ENCODE data around the gene TESK1. TPM values are rescaled to one million over a fixed set of nuclear protein-coding genes. Genes with fewer than 3 reads are reported as not detected.
"Not testable (repeated sequence)": the region's sequence is repeated elsewhere in the genome, so short reads cannot be mapped to it uniquely, and the experiment has no call there.

The TESK1 gene
- total and polyA plus RNA-seq, 5 donors: 25.0 to 35.3 (median 27.7) TPM

DNA sequence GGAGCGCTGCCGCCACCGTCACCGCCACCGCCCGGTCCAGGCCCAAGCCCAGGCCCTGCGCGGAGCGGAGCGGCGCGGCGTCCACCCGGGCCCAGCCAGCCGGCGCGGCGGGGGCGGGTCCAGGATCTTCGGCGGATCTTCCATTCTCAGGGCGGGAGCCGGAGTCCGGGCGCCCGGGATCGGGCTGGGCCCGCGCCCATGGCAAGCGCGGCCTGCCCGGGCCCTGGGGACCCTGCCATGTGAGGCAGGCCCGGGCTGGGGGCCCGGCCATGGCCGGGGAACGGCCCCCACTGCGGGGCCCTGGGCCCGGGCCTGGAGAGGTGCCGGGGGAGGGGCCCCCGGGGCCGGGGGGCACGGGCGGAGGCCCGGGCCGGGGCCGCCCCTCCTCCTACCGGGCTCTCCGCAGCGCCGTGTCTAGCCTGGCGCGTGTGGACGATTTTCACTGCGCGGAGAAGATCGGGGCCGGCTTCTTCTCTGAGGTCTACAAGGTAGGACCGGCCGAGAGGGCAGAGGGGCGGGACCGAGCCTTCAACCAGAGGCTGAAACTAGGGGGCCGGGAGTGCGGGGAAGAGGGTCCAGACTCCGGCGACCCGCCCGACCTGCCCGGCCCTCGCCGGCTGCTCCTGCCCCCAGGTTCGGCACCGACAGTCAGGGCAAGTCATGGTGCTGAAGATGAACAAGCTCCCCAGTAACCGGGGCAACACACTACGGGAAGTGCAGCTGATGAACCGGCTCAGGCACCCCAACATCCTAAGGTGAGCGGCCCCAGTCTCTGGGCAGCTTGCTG lies 482 bp downstream of the TESK1 start:
- ATAC-seq: no peak
- H3K9me3 ChIP-seq (ENCODE audit: control insufficient read depth, low read length): no peaks in the 10 kb centered on the region
- H3K4me3 ChIP-seq (ENCODE audit: low read length): peak overlapping the region; percentile 98
- no peaks in the 10 kb centered on the region for H3K27me3 ChIP-seq (ENCODE audit: control insufficient read depth, insufficient read depth)
- no peaks in the 10 kb centered on the region for H3K4me1 ChIP-seq (ENCODE audit: control insufficient read depth, insufficient read depth, low read length)
- DNase-seq: peak; percentile 43 to 74 (median 69)
- peak overlapping the region; percentile 45 for H3K27ac ChIP-seq (ENCODE audit: low read length)
- under 1% methylated on average over 76 of the region's 76 CpGs for WGBS
- intact Hi-C loops (cut with DNase I): no loop called here

DNA sequence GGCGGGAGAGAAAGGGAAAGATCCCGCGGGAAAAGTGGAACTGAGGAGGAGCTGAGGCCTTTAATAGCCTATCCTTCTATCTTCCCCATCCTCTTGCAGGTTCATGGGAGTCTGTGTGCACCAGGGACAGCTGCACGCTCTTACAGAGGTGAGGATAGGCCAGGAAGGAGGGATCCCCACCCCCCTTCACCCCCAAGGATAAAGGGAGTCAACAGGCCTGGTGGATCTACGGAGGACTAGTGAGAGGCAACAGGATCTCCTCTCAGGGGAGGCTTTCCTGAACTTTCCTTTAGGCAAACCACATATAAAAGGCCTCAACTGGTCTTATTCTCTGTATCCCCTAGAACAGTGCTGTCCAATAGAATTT lies 1.1 kb downstream of the TESK1 start:
- Histone ChIP-seq H3K9me3 (ENCODE audit: control insufficient read depth, low read length) (no peaks in the 10 kb centered on the region), H3K27ac (ENCODE audit: low read length) (no peak overlapping the region), H3K27me3 (ENCODE audit: control insufficient read depth, insufficient read depth) (no peaks in the 10 kb centered on the region), H3K4me1 (ENCODE audit: control insufficient read depth, insufficient read depth, low read length) (peaks cover under 1% of the 10 kb centered on the region), H3K4me3 (ENCODE audit: low read length) (peak overlapping the region; percentile 98)
- intact Hi-C loops (cut with DNase I): no loop called here
- no peak for DNase-seq
- 6% methylated on average over 5 of the region's 5 CpGs for WGBS
- no peak for ATAC-seq

DNA sequence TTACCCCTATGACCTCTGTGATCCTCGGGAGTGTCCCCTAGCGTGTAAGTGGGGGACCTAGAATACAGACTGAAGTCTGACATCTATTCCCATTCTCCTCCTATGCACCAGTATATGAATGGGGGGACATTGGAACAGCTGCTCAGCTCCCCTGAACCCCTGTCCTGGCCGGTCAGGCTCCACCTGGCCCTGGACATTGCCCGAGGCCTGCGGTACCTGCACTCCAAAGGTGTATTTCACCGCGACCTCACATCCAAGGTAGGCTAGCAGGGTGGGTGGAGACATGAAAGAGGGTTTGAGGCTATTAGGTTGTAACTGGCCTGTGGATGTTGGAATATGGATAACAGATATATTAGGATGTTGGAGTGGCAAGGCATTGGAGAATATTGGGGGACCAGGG lies 1.7 kb downstream of the TESK1 start:
- no peak for ATAC-seq
- 90% methylated on average over 7 of the region's 7 CpGs for WGBS
- Histone ChIP-seq H3K27ac (ENCODE audit: low read length) (no peak overlapping the region), H3K9me3 (ENCODE audit: control insufficient read depth, low read length) (no peaks in the 10 kb centered on the region), H3K4me3 (ENCODE audit: low read length) (no peak overlapping the region), H3K4me1 (ENCODE audit: control insufficient read depth, insufficient read depth, low read length) (peaks cover 3% of the 10 kb centered on the region), H3K27me3 (ENCODE audit: control insufficient read depth, insufficient read depth) (no peaks in the 10 kb centered on the region)
- no peak for DNase-seq
- intact Hi-C loops (cut with DNase I): no loop called here

DNA sequence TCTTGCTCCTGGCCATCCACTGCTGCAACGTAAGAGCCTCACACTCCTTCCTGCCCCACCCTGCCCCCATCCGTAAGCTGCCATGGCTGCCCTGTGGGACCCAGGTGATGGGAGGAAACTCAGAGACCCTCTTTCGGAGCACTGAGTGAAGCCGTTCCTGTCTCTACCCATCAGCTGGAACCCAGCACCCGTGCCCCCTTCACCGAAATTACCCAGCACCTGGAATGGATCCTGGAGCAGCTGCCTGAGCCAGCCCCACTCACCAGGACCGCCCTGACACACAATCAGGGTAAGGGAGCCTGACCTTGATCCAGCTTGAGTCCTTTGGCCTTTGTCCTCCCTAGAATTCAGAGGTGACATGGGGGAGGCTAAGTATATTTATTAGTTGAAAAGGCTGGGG lies 3.2 kb downstream of the TESK1 start:
- peak in 1 of 3 donors; percentile 22 for DNase-seq
- no peak for ATAC-seq
- intact Hi-C loops (cut with DNase I): no loop called here

DNA sequence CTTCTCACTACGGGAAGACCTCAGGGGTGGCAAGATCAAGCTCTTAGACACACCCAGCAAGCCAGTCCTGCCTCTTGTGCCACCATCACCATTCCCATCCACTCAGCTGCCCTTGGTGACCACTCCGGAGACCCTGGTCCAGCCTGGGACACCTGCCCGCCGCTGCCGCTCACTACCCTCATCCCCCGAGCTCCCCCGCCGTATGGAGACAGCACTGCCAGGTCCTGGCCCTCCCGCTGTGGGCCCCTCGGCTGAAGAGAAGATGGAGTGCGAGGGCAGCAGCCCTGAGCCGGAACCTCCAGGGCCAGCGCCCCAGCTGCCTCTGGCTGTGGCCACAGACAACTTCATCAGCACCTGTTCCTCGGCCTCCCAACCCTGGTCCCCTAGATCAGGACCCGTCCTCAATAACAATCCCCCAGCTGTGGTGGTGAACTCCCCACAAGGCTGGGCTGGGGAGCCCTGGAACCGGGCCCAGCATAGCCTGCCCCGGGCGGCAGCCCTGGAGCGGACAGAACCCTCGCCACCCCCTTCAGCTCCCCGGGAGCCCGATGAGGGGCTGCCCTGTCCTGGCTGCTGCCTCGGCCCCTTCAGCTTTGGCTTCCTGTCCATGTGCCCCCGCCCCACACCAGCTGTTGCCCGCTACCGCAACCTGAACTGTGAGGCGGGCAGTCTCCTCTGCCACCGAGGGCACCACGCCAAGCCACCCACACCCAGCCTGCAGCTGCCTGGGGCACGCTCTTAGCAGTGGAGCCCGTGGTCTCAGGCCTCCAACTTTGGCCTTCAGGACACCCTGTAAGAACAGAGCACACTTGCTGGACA lies 4.1 kb downstream of the TESK1 start:
- ATAC-seq (no peak), DNase-seq (peak; percentile 38 to 65 (median 60))
- Histone ChIP-seq H3K4me3 (ENCODE audit: low read length) (no peak overlapping the region), H3K27me3 (ENCODE audit: control insufficient read depth, insufficient read depth) (no peaks in the 10 kb centered on the region), H3K4me1 (ENCODE audit: control insufficient read depth, insufficient read depth, low read length) (peaks cover 3% of the 10 kb centered on the region), H3K9me3 (ENCODE audit: control insufficient read depth, low read length) (no peaks in the 10 kb centered on the region), H3K27ac (ENCODE audit: low read length) (no peak overlapping the region)
- intact Hi-C loops (cut with DNase I): no loop called here
- WGBS: 89% methylated on average over 31 of the region's 31 CpGs

More for the DNA sequence above, 3.2 kb downstream of the TESK1 start:
- no peak overlapping the region for H3K27ac ChIP-seq (ENCODE audit: low read length)
- WGBS: 83% methylated on average over 7 of the region's 7 CpGs
- H3K4me3 ChIP-seq (ENCODE audit: low read length): no peak overlapping the region
- no peaks in the 10 kb centered on the region for H3K9me3 ChIP-seq (ENCODE audit: control insufficient read depth, low read length)
- H3K4me1 ChIP-seq (ENCODE audit: control insufficient read depth, insufficient read depth, low read length): peaks cover 3% of the 10 kb centered on the region
- H3K27me3 ChIP-seq (ENCODE audit: control insufficient read depth, insufficient read depth): no peaks in the 10 kb centered on the region

DNA sequence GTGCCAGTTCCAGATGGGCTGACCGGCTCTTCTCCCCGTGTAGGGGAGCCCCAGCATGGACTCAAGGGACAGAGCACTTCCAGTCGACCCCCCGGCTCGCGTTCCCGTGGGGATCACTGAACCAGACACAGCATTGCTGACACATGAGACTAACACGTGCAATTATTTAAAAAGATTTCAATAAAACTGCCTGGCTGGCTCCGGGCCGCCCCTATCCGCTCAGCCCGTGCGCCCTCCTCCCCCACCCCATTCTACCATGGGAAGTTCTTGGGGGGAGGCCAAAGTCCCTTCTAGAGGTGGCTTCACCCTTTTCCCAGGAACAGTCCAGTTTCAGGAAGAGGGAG lies 4.7 kb downstream of the TESK1 start:
- no peak overlapping the region for H3K4me3 ChIP-seq (ENCODE audit: low read length)
- H3K4me1 ChIP-seq (ENCODE audit: control insufficient read depth, insufficient read depth, low read length): peaks cover 3% of the 10 kb centered on the region
- intact Hi-C loops (cut with DNase I): no loop called here
- H3K27ac ChIP-seq (ENCODE audit: low read length): no peak overlapping the region
- 81% methylated on average over 13 of the region's 13 CpGs for WGBS
- ATAC-seq: no peak
- no peaks in the 10 kb centered on the region for H3K9me3 ChIP-seq (ENCODE audit: control insufficient read depth, low read length)
- no peaks in the 10 kb centered on the region for H3K27me3 ChIP-seq (ENCODE audit: control insufficient read depth, insufficient read depth)
- no peak for DNase-seq

DNA sequence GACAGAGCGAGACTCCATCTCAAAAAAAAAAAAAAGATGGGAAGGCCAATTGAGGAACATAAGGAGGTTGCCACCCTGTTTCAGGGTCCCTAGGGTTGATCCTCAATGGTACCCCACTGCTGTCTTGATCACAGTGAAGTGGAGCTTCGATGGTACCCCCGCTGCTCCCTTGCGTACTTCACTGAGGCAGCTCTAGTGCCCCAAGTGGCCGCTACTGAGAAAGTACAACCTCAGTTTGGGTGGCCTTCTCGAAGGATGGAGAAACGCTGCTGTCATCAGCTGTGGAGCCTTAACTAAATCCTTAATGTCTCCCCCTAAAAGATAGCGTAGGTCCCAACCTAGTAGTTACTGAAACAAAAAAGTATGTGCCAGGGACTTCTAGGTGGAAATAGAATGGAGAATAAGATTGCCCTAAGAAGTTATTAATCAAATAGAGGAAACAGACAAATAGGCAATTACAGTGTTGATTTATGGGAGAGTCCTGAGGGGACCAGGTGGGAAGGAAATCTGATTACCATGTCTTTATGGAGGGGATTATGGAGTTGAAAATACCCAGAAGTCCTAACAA lies 6.3 kb downstream of the TESK1 start:
- Histone ChIP-seq H3K27ac (ENCODE audit: low read length) (no peak overlapping the region), H3K9me3 (ENCODE audit: control insufficient read depth, low read length) (no peaks in the 10 kb centered on the region), H3K27me3 (ENCODE audit: control insufficient read depth, insufficient read depth) (no peaks in the 10 kb centered on the region), H3K4me3 (ENCODE audit: low read length) (no peak overlapping the region), H3K4me1 (ENCODE audit: control insufficient read depth, insufficient read depth, low read length) (peaks cover 3% of the 10 kb centered on the region)
- DNase-seq (peak in 2 of 3 donors; percentile 45 to 75), ATAC-seq (peak; percentile 36 to 58)
- intact Hi-C loops (cut with DNase I): no loop called here
- 19% methylated on average over 8 of the region's 8 CpGs for WGBS

DNA sequence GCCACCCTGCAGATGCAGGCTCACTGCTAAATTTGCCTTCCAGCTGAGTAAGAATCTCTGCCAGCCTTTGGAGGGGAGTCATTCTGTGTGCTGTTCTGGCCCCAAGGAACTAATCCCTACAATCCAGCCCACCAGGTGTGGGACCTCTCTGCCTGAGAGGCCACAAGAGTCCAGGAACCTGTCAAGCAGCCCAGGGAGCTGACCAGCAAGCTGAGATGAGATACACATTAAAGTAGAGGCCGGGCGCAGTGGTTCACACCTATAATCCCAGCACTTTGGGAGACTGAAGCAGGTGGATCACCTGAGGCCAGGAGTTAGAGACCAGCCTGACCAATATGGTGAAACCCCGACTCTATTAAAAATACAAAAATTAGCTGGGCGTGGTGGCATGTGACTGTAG lies 7.0 kb downstream of the TESK1 start:
- WGBS: 90% methylated on average over 4 of the region's 4 CpGs
- H3K4me3 ChIP-seq (ENCODE audit: low read length); H3K27ac ChIP-seq (ENCODE audit: low read length); intact Hi-C loops (cut with DNase I); ATAC-seq; H3K9me3 ChIP-seq (ENCODE audit: control insufficient read depth, low read length); H3K27me3 ChIP-seq (ENCODE audit: control insufficient read depth, insufficient read depth); H3K4me1 ChIP-seq (ENCODE audit: control insufficient read depth, insufficient read depth, low read length): not testable (repeated sequence)
- peak in 1 of 3 donors; percentile 30 for DNase-seq

DNA sequence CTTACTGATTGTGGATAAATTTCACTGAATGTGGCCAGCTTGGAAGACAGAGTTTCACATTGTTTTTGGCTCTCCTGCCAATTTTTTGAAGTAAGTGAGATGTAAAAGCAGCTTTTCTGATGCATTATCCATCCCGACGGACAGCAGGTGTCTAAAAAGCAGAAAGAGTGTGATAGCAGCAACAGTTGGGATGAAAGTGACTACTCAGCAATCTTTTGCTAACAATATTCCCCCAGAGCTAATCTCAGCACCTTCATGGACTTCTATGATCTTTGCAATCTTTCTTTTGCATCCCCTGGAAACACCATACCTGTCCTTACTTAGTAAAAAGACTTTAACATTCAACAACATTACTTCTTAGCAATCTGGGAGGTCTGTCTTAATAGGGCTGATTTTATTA lies 7.8 kb downstream of the TESK1 start:
- H3K4me3 ChIP-seq (ENCODE audit: low read length): no peak overlapping the region
- WGBS: 93% methylated on average over 2 of the region's 2 CpGs
- ATAC-seq: no peak
- H3K27me3 ChIP-seq (ENCODE audit: control insufficient read depth, insufficient read depth): no peaks in the 10 kb centered on the region
- H3K9me3 ChIP-seq (ENCODE audit: control insufficient read depth, low read length): no peaks in the 10 kb centered on the region
- no peak overlapping the region for H3K27ac ChIP-seq (ENCODE audit: low read length)
- H3K4me1 ChIP-seq (ENCODE audit: control insufficient read depth, insufficient read depth, low read length): peaks cover 3% of the 10 kb centered on the region
- intact Hi-C loops (cut with DNase I): no loop called here
- DNase-seq: no peak

DNA sequence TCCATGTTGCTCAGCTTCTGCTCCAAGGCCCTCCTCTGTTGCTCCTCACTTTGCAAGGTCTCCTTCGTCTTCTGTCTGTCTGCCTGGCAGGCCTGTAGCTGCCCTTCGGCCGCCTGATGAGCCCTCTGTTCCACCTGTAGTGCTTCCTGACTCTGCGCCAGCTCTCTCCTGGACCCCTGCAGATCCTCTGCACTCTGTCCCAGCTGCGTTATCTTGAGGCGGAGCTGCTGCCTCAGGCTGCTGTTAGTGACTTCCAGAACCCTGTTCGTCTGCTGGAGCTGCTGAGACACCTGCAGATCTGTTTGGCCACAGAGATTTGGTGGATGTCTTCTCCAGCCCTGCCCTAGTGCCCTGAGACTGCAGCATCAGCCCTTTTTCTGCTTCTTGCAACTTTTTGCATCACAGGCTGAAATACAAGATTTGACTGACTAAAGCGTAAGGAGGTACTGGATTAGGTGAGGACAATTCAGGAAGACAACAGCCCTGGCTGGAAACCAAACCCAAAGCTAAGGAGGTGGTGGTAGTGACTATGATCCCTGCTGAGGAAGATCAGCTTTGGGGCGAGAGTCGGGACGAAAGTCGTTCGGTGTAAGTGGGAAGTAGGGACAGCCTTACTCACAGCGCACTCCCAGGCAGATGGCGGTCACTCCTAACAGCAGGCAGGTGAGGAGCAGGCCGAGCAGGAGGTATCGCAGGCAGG lies 11.1 kb downstream of the TESK1 start:
- Histone ChIP-seq H3K9me3 (ENCODE audit: control insufficient read depth, low read length) (no peaks in the 10 kb centered on the region), H3K27ac (ENCODE audit: low read length) (no peak overlapping the region), H3K27me3 (ENCODE audit: control insufficient read depth, insufficient read depth) (no peaks in the 10 kb centered on the region), H3K4me1 (ENCODE audit: control insufficient read depth, insufficient read depth, low read length) (peaks cover 2% of the 10 kb centered on the region), H3K4me3 (ENCODE audit: low read length) (no peak overlapping the region)
- intact Hi-C loops (cut with DNase I): no loop called here
- ATAC-seq (peak in 1 of 2 donors; percentile 4), DNase-seq (peak in 1 of 3 donors; percentile 28)
- WGBS: 70% methylated on average over 17 of the region's 17 CpGs
